ENCODE data around the gene MAP3K3. TPM values are rescaled to one million over a fixed set of nuclear protein-coding genes. Genes with fewer than 3 reads are reported as not detected.

The MAP3K3 gene
- total and polyA plus RNA-seq, 10 of the 15 experiments (the other 5 are each of a cell fraction or from before 2014, with no cell fraction given) = 1.6 to 24.1 (median 15.0) TPM

GRCh38 chr17:63631626-63632025 lies 9.4 kb downstream of the MAP3K3 start (continued):
- TF ChIP-seq, protein P1, sequence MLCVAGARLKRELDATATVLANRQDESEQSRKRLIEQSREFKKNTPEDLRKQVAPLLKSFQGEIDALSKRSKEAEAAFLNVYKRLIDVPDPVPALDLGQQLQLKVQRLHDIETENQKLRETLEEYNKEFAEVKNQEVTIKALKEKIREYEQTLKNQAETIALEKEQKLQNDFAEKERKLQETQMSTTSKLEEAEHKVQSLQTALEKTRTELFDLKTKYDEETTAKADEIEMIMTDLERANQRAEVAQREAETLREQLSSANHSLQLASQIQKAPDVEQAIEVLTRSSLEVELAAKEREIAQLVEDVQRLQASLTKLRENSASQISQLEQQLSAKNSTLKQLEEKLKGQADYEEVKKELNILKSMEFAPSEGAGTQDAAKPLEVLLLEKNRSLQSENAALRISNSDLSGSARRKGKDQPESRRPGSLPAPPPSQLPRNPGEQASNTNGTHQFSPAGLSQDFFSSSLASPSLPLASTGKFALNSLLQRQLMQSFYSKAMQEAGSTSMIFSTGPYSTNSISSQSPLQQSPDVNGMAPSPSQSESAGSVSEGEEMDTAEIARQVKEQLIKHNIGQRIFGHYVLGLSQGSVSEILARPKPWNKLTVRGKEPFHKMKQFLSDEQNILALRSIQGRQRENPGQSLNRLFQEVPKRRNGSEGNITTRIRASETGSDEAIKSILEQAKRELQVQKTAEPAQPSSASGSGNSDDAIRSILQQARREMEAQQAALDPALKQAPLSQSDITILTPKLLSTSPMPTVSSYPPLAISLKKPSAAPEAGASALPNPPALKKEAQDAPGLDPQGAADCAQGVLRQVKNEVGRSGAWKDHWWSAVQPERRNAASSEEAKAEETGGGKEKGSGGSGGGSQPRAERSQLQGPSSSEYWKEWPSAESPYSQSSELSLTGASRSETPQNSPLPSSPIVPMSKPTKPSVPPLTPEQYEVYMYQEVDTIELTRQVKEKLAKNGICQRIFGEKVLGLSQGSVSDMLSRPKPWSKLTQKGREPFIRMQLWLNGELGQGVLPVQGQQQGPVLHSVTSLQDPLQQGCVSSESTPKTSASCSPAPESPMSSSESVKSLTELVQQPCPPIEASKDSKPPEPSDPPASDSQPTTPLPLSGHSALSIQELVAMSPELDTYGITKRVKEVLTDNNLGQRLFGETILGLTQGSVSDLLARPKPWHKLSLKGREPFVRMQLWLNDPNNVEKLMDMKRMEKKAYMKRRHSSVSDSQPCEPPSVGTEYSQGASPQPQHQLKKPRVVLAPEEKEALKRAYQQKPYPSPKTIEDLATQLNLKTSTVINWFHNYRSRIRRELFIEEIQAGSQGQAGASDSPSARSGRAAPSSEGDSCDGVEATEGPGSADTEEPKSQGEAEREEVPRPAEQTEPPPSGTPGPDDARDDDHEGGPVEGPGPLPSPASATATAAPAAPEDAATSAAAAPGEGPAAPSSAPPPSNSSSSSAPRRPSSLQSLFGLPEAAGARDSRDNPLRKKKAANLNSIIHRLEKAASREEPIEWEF (IDR thresholded peaks at IDR 0.05; ENCODE audit: insufficient replicate concordance, low read depth, low read length) = no peak
- no peak for TF ChIP-seq SIX5 (IDR thresholded peaks at IDR 0.05; ENCODE audit: low read depth, low read length, severe bottlenecking)
- no peak for TF ChIP-seq ASH2L (IDR thresholded peaks at IDR 0.05; ENCODE audit: borderline replicate concordance, low read depth)
- no peak for TF ChIP-seq YBX1 (IDR thresholded peaks at IDR 0.05)
- TF ChIP-seq FOXM1 (IDR thresholded peaks at IDR 0.05; ENCODE audit: low read depth, low read length) = no peak
- TF ChIP-seq CBX5 (IDR thresholded peaks at IDR 0.05; ENCODE audit: low read depth) = no peak
- no peak for TF ChIP-seq REST (IDR thresholded peaks at IDR 0.05; ENCODE audit: low read depth, low read length)
- TF ChIP-seq POLR2AphosphoS5 (IDR thresholded peaks at IDR 0.05; ENCODE audit: low read length) = no peak

All from GM12878 (cell line).